Hindlimb muscle (tissue), 1 donor: Measurements from ENCODE around the gene ASPSCR1. TPM values are rescaled to one million over a fixed set of nuclear protein-coding genes. Genes with fewer than 3 reads are reported as not detected.

Experiments used
- DNase-seq: peaks from one replicate; pipeline ENCODE4 v3.0.0-alpha.2; 2013
- polyA plus RNA-seq: library from polyadenylated mRNA; unstranded; fragments of 120-200 nt; gene quantifications from one replicate; pipeline ENCODE4 v1.2.1, GENCODE V29; 2013; ENCODE audit not compliant: insufficient read length

Gene ASPSCR1
- polyA plus RNA-seq, 1 donor = 30.0 TPM

- no peak for DNase-seq
Observed at GRCh38 chr17:82042649-82043048, 65.2 kb downstream of the ASPSCR1 start.

- DNase-seq = no peak
Observed at GRCh38 chr17:82043507-82043906, 66.1 kb downstream of the ASPSCR1 start.

- DNase-seq = no peak
Observed at GRCh38 chr17:82045936-82046484, 68.6 kb downstream of the ASPSCR1 start.

GRCh38 chr17:82046903-82047302 is 69.5 kb downstream of the ASPSCR1 start:
- no peak for DNase-seq

- no peak for DNase-seq
Observed at GRCh38 chr17:82047379-82047778, 70.0 kb downstream of the ASPSCR1 start.

GRCh38 chr17:82047914-82048570 is 70.6 kb downstream of the ASPSCR1 start:
- DNase-seq = no peak

GRCh38 chr17:82048571-82048971 is 71.1 kb downstream of the ASPSCR1 start:
- no peak for DNase-seq

GRCh38 chr17:82049106-82049505 is 71.7 kb downstream of the ASPSCR1 start:
- no peak for DNase-seq

- no peak for DNase-seq
Observed at GRCh38 chr17:82049521-82049971, 72.1 kb downstream of the ASPSCR1 start.

GRCh38 chr17:82050152-82050760 is 72.8 kb downstream of the ASPSCR1 start:
- DNase-seq = no peak

- DNase-seq = no peak
Observed at GRCh38 chr17:82050761-82051641, 73.6 kb downstream of the ASPSCR1 start.

GRCh38 chr17:82051776-82052637 is 74.6 kb downstream of the ASPSCR1 start, which contains the start of the genes GPS1 and RFNG:
GPS1 (plus strand) TSS chr17:82051898; CDS start chr17:82051932, 34 bp downstream.
RFNG (minus strand) TSS chr17:82051811; CDS start chr17:82051766, 45 bp downstream.
- peak; percentile 74 for DNase-seq

- no peak for DNase-seq
Observed at GRCh38 chr17:82052638-82053059, 75.2 kb downstream of the ASPSCR1 start.

GRCh38 chr17:82053130-82053529 is 75.7 kb downstream of the ASPSCR1 start:
- no peak for DNase-seq

GRCh38 chr17:82053556-82054263 is 76.3 kb downstream of the ASPSCR1 start:
- no peak for DNase-seq

- no peak for DNase-seq
Observed at GRCh38 chr17:82054351-82055022, 77.1 kb downstream of the ASPSCR1 start.

- DNase-seq = no peak
Observed at GRCh38 chr17:82055023-82055964, 77.9 kb downstream of the ASPSCR1 start.

GRCh38 chr17:82055965-82056728 is 78.7 kb downstream of the ASPSCR1 start:
- no peak for DNase-seq
